Stimulated activated CD4-positive, alpha-beta T cell treated with anti-CD3 and anti-CD28 coated beads, TNF-alpha, amount 100 ng/mL, for 4 hours (primary cell): Measurements from ENCODE around the gene NFKB1.
A peak's percentile ranks its signal among the peaks of the same experiment; 100 is the strongest.

Experiments
- DNase-seq, 3 experiments: peaks; one replicate each; pipeline ENCODE4 v3.0.0-alpha.2; 2020; ENCODE audit warnings: low read depth in 3 of 3

The NFKB1 gene

GRCh38 chr4:102494603-102495002 lies 6.6 kb upstream of the NFKB1 start:
- no peak for DNase-seq

- DNase-seq = no peak
Observed at GRCh38 chr4:102497986-102498385, 3.2 kb upstream of the NFKB1 start.

GRCh38 chr4:102500352-102500695 lies 835 bp upstream of the NFKB1 start:
- no peak for DNase-seq

- DNase-seq = peak in 1 of 3 experiments; percentile 28
Observed at GRCh38 chr4:102501447-102501696, 213 bp downstream of the NFKB1 start.

- no peak for DNase-seq
Observed at GRCh38 chr4:102502543-102502818, 1.3 kb downstream of the NFKB1 start.

GRCh38 chr4:102503301-102503746 lies 2.2 kb downstream of the NFKB1 start:
- no peak for DNase-seq

- DNase-seq = no peak
Observed at GRCh38 chr4:102503831-102504786, 3.0 kb downstream of the NFKB1 start.

- DNase-seq = no peak
Observed at GRCh38 chr4:102504941-102505340, 3.8 kb downstream of the NFKB1 start.

GRCh38 chr4:102505708-102506107 lies 4.5 kb downstream of the NFKB1 start:
- DNase-seq = no peak

- DNase-seq = no peak
Observed at GRCh38 chr4:102506523-102506922, 5.4 kb downstream of the NFKB1 start.

GRCh38 chr4:102511830-102512605 lies 10.9 kb downstream of the NFKB1 start:
- no peak for DNase-seq

- DNase-seq = no peak
Observed at GRCh38 chr4:102514298-102514964, 13.3 kb downstream of the NFKB1 start.

- no peak for DNase-seq
Observed at GRCh38 chr4:102517753-102518152, 16.6 kb downstream of the NFKB1 start.

GRCh38 chr4:102518703-102519131 lies 17.6 kb downstream of the NFKB1 start:
- DNase-seq = no peak

GRCh38 chr4:102519925-102520324 lies 18.8 kb downstream of the NFKB1 start:
- DNase-seq = no peak

GRCh38 chr4:102521570-102521969 lies 20.4 kb downstream of the NFKB1 start:
- no peak for DNase-seq

- no peak for DNase-seq
Observed at GRCh38 chr4:102522031-102522440, 20.9 kb downstream of the NFKB1 start.

- DNase-seq = no peak
Observed at GRCh38 chr4:102524691-102525090, 23.5 kb downstream of the NFKB1 start.

- no peak for DNase-seq
Observed at GRCh38 chr4:102525097-102525496, 23.9 kb downstream of the NFKB1 start.

GRCh38 chr4:102525504-102525903 lies 24.3 kb downstream of the NFKB1 start:
- no peak for DNase-seq

- no peak for DNase-seq
Observed at GRCh38 chr4:102526532-102526931, 25.4 kb downstream of the NFKB1 start.

- no peak for DNase-seq
Observed at GRCh38 chr4:102527695-102528283, 26.6 kb downstream of the NFKB1 start.
